B cell (primary cell): ENCODE measurements around the gene CYRIA.

Experiments used
- EZH2 ChIP-seq: IDR thresholded peaks from 2 replicates; pipeline ENCODE4 v1.6.1; 2012; ENCODE audit warnings: borderline replicate concordance, low read depth, mild to moderate bottlenecking, moderate library complexity, low read length; ENCODE audit not compliant: insufficient read depth, poor library complexity, severe bottlenecking
- TF ChIP-seq, protein P1 (sequence below): fragments of 200-600 bp; IDR thresholded peaks from one replicate; pipeline ENCODE4 v1.8.0; 2022; ENCODE audit warnings: antibody characterized with exemption, mild to moderate bottlenecking

DNA sequence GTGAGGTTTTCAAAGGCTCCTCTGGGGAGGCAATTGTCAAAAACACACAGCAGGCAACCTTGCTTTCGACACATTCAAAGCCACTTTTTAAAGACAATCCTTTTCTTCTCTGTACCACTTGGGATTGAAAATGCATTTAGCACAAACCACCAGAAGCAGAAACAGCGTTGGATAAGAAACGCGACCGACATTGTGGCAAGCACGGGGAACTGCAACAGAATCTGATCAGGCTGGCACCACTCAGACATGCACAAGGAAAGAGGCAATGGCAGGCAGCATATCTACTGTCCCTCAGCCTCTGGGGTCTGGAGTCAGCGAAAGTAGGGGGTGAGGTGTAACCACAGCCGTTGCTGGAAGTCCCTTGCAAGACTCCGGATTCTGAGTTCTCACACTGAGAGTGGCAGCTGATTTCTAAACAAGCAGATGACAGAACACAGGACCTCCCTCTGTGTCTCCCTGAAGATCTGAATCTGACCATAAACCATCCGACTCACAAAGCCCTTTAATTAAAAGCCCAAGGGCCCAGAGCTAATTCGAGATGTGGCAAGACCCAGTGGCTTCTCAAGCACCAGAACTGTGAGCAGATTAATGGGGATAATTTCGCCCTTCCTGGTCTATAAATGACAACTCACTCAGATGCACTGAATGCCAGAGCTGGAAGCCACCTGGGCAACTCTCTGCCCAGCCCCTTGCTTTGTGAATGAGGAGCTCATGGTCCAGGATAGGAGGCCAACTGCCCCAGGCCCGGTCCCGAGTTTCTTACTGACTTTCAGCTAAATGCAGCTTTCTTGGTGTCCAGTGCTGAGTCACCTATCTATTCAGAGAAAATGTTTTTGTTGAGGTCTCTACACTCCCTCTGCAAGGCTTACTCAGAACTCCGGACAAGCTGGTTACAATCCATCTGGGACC, 29.6 kb downstream of the CYRIA start:
- TF ChIP-seq, protein P1, sequence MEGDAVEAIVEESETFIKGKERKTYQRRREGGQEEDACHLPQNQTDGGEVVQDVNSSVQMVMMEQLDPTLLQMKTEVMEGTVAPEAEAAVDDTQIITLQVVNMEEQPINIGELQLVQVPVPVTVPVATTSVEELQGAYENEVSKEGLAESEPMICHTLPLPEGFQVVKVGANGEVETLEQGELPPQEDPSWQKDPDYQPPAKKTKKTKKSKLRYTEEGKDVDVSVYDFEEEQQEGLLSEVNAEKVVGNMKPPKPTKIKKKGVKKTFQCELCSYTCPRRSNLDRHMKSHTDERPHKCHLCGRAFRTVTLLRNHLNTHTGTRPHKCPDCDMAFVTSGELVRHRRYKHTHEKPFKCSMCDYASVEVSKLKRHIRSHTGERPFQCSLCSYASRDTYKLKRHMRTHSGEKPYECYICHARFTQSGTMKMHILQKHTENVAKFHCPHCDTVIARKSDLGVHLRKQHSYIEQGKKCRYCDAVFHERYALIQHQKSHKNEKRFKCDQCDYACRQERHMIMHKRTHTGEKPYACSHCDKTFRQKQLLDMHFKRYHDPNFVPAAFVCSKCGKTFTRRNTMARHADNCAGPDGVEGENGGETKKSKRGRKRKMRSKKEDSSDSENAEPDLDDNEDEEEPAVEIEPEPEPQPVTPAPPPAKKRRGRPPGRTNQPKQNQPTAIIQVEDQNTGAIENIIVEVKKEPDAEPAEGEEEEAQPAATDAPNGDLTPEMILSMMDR: no peak
- TF ChIP-seq EZH2: no peak
